ENCODE results near the gene RDH13.

- TF ChIP-seq CTCF (IDR thresholded peaks at IDR 0.05; ENCODE audit: low read depth, low read length, poor library complexity, severe bottlenecking) (no peak), EZH2phosphoT487 (IDR thresholded peaks at IDR 0.05; ENCODE audit: borderline replicate concordance, low read length) (no peak)
These were observed 42.3 kb upstream of the RDH13 start for GRCh38 chr19:55105237-55105636.
